Limb (tissue), 2 donors: ENCODE data around the gene APOL1.
A peak's percentile ranks its signal among the peaks of the same experiment; 100 is the strongest.
"Not testable (repeated sequence)": the region's sequence is repeated elsewhere in the genome, so short reads cannot be mapped to it uniquely, and the experiment has no call there.

Source experiments
- DNase-seq, 2 donors: peaks; one replicate each; pipeline ENCODE4 v3.0.0-alpha.2; 2016; ENCODE audit errors: extremely low spot score in 2 of 2

The APOL1 gene

GRCh38 chr22:36263886-36264664 lies 11.1 kb downstream of the APOL1 start:
- not testable (repeated sequence) for DNase-seq

GRCh38 chr22:36267058-36267457 lies 14.1 kb downstream of the APOL1 start:
- DNase-seq = no peak

GRCh38 chr22:36267896-36268485 lies 15.1 kb downstream of the APOL1 start:
- no peak for DNase-seq

GRCh38 chr22:36271231-36271630 lies 18.3 kb downstream of the APOL1 start:
- DNase-seq = not testable (repeated sequence)

- DNase-seq = not testable (repeated sequence)
Measured at GRCh38 chr22:36271951-36272350, 19.0 kb downstream of the APOL1 start.

- DNase-seq = no peak
Measured at GRCh38 chr22:36274531-36274930, 21.6 kb downstream of the APOL1 start.

- DNase-seq = peak; percentile 39 to 74
Measured at GRCh38 chr22:36277482-36278291, 24.8 kb downstream of the APOL1 start.

- DNase-seq = no peak
Measured at GRCh38 chr22:36279219-36279666, 26.3 kb downstream of the APOL1 start.

GRCh38 chr22:36280379-36280778 lies 27.4 kb downstream of the APOL1 start:
- no peak for DNase-seq

- no peak for DNase-seq
Measured at GRCh38 chr22:36281781-36282327, 28.9 kb downstream of the APOL1 start.

- DNase-seq = no peak
Measured at GRCh38 chr22:36282328-36282831, 29.4 kb downstream of the APOL1 start.

- no peak for DNase-seq
Measured at GRCh38 chr22:36284171-36284571, 31.2 kb downstream of the APOL1 start.

GRCh38 chr22:36285017-36285416 lies 32.1 kb downstream of the APOL1 start:
- no peak for DNase-seq

GRCh38 chr22:36285545-36285944 lies 32.6 kb downstream of the APOL1 start:
- DNase-seq = no peak

- DNase-seq = peak; percentile 68 to 86
Measured at GRCh38 chr22:36286096-36286957, 33.4 kb downstream of the APOL1 start.

- DNase-seq = no peak
Measured at GRCh38 chr22:36287881-36288515, 35.1 kb downstream of the APOL1 start.

GRCh38 chr22:36288571-36289405 lies 35.9 kb downstream of the APOL1 start:
- DNase-seq = no peak

GRCh38 chr22:36289406-36289870 lies 36.5 kb downstream of the APOL1 start:
- DNase-seq = no peak

- DNase-seq = not testable (repeated sequence)
Measured at GRCh38 chr22:36289948-36290371, 37.0 kb downstream of the APOL1 start.
